ENCODE data around the gene EMX2.
"Not testable (repeated sequence)": the region's sequence is repeated elsewhere in the genome, so short reads cannot be mapped to it uniquely, and the experiment has no call there.

Gene EMX2

DNA sequence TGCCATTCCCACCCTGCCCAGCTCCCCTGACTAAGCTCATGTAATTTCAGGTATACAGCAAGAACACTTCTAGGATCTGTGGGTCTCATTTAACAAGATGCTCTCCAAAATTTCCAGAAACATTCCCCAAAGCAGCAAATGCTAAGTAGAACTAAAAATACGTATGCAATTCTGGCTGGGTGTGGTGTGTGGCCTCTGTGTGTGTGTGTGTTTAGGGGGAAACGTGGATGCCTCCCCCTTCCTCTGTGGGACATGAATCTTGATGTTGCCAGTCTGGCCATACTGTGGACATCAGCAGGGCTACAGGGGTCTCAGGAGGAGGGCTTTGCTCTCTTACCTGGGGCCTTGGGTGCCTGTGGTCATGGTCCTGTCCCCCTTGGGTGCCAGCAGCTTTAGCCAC is 18.4 kb downstream of the EMX2 start:
- no peak for DNase-seq (ENCODE audit: low spot score)

GRCh38 chr10:117562220-117562619 is 19.7 kb downstream of the EMX2 start:
- no peak for DNase-seq (ENCODE audit: low spot score)

DNA sequence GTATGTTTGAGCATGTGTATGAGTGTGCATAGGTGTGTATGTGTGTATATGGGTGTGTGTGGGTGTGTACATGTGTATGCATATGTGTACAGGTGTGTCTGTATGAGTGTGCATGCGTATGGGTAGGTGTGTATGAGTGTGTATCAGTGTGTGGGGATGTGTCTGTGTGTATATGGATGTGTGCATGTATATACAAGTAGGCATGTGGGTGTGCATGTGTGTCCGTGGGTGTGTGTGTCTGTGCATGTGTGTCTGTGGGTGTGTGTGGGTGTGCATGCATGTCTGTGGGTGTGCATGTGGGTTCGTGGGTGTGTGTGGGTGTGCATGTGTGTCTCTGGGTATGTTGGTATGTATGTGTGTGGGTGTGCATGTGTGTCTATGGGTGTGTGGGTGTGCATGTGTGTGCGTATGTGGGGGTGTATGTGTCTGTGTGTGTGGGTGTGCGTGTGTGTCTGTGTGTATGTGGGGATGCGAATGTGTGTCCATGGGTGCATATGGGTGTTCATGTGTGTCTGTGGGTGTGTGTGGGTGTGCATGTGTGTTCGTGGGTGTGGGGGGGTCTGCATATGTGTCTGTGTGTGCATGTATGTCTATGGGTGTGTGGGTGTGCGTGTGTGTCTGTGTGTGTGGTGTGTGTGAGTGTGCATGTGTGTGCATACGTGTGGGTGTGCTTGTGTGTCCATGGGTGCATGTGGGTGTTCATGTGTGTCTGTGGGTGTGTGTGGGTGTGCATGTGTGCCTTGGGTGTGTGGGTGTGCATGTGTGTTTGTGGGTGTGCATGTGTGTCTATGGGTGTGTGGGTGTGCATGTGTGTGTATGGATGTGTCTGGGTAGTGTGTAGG is 20.6 kb downstream of the EMX2 start:
- DNase-seq (ENCODE audit: low spot score) = no peak

DNA sequence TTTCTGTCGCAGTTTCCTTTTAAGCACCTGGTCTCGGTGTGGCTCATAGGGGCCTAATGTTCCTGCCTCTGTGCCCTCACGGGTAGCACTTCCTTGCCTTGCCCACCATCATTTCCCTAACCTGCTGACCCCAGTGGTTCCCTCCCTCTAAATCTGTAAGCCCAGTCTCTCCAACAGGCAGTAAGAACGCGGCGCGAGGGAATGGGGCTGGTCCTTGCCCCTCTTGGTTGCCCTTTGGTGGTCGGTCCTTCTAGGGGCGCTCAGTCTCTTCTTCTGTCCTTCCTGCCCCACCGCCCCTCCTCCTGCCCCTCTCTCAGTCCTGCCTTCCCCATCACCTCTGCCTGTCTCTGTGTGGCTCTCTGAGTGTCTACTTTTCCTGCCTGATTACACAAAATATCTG is 21.2 kb downstream of the EMX2 start:
- DNase-seq (ENCODE audit: low spot score) = no peak

DNA sequence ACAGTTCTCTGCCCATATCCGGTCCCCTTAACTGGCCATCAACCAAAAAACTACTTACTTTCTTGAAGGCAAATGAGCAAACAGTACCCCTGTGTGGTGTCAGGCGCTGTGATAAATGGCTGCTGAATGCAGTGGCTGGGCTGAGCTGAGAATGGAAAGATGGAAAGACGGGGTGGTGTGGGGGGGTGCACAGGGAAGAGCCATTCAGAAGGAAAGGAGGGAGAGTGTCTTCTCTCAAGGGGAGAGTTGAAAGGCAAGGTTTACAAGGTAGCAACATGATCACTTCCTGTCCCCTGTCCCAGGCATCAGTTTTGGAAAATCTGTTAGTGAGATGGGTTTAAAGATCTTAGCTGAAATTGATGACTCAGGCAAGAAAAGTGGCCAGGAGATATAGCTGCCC is 22.5 kb downstream of the EMX2 start:
- DNase-seq (ENCODE audit: low spot score) = no peak

DNA sequence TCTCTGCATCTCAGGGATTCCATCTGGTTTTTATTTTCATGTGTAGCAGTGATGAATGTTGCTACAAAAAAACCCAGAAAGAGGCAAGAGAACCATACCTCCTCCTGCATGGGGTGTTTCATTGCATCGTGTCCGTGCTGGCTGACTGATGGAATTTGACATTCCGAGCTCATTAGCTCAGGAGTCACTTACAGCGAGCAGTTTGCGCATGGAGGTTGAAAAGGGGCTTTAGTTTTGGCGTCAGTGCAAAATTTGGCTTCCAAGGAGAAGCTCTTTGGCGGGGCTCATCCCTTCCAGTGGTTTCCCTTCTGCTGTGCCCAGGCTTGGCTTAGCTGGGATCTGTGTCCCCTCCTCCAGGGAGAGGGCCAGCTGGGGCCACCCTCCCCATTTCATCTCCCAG is 25.8 kb downstream of the EMX2 start:
- DNase-seq (ENCODE audit: low spot score) = no peak

GRCh38 chr10:117569610-117570390 is 27.3 kb downstream of the EMX2 start:
- no peak for DNase-seq (ENCODE audit: low spot score)

DNA sequence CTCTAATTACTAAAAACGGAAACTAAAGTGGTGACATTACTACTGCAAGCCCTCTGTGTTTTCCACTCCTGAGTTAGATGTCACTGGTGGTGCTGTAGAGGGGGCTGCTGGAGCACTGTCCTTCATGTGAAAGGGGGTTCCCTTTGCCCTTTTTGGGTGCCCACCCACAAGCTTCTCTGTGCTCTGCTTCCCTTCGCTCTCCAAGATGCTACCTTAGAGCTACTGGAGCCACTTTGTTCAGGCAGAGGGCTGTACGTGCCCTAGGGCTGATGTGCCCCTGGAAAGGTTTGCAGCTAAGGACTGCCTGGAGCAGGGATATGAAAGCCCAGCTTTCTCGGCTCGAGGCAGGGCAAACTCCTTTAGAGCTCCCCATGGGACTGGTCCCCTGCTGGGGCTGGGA is 28.3 kb downstream of the EMX2 start:
- no peak for DNase-seq (ENCODE audit: low spot score)

- no peak for DNase-seq (ENCODE audit: low spot score)
Measured at GRCh38 chr10:117574498-117575146, 32.1 kb downstream of the EMX2 start.

DNA sequence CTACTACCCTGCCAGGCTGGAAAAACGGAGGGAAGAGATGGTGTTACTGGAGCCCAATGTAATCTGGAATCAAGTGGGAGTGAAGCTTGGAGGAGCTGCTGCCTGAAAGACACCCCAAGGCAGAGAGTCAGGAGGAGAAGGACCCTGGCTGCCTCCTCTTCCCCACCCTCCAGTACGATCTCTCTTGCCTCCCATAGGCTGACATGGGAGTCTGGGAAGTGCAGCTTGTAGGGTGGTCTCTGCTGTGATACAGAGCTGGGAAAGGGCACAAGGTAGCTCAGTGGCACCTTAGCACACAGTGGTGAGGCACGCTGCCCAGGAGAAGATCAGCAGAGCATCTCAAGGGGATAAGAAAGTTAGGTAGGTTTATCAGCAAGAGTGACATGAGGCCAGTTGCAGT is 35.9 kb downstream of the EMX2 start:
- no peak for DNase-seq (ENCODE audit: low spot score)

- no peak for DNase-seq (ENCODE audit: low spot score)
Measured at GRCh38 chr10:117578999-117579590, 36.5 kb downstream of the EMX2 start.

GRCh38 chr10:117581961-117582360 is 39.4 kb downstream of the EMX2 start:
- DNase-seq (ENCODE audit: low spot score) = no peak

DNA sequence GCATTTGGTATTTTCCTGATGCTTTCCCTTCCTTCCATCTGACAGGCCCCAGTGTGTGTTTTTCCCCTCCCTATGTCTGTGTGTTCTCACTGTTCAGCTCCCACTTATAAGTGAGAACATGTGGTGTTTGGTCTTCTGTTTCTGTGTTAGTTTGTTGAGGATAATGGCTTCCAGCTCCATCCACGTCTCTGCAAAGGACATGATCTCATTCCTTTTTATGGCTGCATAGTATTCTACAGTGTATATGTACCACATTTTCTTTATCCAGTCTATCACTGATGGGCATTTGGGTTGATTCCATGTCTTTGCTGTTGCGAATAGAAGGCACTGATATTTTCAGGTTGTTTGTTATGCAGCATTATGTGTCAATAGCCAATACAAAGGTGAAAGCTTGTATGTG is 42.3 kb downstream of the EMX2 start:
- DNase-seq (ENCODE audit: low spot score) = not testable (repeated sequence)

- DNase-seq (ENCODE audit: low spot score) = no peak
Measured at GRCh38 chr10:117587036-117587435, 44.5 kb downstream of the EMX2 start.

DNA sequence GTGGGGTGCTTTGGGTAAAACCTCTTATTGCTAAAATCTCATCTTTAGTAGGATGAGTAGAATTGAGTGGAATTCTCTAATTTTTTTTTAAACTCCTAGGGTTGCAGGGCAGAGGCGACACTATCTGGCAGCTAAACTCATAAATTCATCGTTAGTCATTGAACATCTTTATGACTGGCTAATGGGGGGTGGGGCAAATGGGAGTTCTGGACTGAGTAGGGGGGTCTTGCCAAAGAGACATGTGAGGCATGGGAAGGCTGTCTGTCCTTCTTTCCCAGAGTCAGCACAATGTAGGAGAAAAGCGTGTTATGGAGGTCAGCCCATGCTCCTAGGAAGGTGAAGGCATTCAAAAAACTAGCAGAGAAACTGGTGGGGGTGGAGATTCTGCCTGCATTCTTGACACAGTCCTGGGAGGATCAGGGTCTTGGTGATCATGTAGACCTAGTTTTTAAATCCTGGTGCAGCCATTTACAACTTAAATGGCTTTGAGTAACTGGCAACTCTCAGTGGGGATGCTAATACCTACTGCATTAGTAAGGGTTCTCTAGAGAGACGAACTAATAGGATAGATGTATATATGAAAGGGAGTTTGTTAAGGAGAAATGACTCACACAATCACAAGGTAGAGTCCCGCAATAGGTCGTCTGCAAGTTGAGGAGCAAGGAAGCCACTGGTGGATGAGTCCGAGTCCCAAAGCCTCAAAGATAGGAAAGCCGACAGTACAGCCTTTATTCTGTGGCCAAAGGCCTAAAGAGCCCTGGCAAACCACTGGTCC is 47.7 kb downstream of the EMX2 start:
- DNase-seq (ENCODE audit: low spot score) = peak; percentile 77

DNA sequence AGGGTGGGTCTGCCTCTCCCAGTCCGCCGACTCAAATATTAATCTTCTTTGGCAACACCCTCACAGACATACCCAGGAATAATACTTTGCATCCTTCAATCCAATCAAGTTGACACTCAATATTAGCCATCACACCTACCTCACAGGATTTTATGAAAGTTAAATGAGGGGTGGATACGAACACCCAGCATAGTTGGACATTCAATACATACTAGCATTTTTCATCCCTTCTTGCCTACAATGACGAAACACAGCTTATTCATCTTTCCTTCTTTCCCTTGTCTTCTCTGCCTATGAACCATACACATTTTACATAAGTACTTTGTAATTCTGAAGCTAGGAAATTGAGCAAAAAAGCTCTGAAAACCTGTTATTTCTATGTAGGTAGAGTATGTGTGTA is 48.5 kb downstream of the EMX2 start:
- DNase-seq (ENCODE audit: low spot score) = no peak

GRCh38 chr10:117594722-117595121 is 52.2 kb downstream of the EMX2 start:
- no peak for DNase-seq (ENCODE audit: low spot score)

DNA sequence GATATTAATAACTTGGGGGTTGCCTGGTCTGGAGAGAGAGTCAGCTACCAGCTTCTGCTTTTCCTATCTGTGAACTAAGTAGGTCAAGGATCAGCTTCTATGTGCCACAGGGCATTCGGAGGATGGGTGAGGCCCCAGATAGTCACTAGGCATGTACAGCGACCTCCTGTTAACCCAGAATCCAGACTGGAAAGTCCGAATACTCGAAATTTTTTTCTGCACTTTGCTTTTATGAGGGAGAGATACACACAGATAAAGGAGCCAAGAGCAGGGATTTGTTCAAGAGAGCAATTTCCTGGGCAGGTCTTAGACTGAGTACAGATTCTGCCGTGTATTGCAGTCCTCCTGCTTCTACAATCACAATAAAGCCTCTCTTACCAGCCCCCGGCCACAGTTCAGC is 54.2 kb downstream of the EMX2 start:
- DNase-seq (ENCODE audit: low spot score) = no peak

GRCh38 chr10:117597216-117597615 is 54.7 kb downstream of the EMX2 start:
- DNase-seq (ENCODE audit: low spot score) = no peak

Measured in COLO829 (cell line).